ENCODE results near the gene BHLHA15.
A peak's percentile ranks its signal among the peaks of the same experiment; 100 is the strongest.

The BHLHA15 gene

DNA sequence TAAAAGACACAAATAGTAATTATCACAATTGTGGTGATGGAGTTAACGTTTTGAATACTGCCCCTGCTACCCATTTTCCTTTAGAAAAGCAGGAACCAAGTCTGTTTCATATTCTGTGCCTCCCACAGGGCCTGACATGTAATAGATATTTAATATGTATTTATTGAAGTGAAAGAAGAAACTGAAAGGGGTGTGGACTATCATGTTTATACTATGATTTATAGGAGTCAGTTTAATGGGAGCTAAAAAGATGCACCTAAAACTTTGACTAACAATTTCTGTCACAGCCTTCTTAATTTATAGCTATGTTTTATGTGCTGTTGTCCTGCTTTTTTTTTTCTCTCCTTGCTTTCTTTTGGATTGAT lies 24.1 kb upstream of the BHLHA15 start:
- DNase-seq (ENCODE audit: low read depth): no peak

DNA sequence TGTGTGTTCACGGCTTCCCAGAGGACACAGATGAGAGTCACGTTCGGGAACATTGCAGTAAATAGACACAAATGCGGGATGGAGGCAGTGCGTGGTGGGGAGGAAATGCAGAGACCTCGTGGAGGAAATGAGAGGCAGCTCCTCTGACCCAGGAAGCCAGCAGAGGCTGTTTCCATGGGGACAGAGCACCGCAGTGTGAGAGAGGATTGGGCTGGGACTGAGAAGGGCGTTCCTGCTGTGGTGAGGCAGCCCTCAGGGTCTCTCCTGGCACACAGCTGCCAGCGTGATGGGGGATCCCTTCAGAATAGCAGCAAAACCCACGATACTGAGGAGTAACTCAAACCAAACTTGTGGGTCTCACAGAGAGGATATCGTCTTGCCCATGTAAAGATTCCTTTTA lies 21.7 kb upstream of the BHLHA15 start:
- DNase-seq (ENCODE audit: low read depth): no peak

DNA sequence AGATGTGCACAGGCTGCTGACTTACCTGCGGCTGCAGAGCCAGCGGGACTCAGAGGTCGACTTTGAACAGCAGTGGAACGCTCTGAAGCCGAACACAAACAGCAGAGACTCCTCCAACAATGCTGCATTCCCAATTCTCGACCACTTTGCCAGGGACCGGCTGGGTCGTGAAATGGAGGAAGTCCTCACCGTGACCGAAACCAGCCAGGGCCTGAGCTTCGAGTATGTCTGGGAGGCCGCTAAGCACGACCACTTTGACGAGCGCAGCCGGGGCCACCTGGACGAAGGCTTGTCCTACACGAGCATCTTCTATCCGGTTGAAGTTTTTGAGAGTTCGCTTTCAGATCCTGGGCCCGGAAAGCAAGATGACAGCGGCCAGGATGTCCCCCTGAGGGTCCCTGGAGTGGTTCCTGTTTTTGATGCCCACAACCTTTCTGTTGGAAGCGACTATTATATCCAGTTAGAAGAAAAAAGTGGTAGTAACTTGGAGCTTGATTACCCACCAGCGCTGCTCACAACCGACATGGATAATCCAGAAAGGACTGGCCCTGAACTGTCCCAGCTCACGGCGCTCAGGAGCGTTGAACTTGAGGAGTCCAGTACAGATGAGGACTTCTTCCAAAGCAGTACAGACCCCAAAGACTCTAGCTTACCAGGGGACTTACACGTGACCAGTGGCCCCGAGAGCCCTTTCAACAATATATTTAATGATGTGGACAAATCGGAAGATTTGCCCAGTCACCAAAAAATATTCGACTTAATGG lies 19.4 kb upstream of the BHLHA15 start:
- DNase-seq (ENCODE audit: low read depth): no peak

DNA sequence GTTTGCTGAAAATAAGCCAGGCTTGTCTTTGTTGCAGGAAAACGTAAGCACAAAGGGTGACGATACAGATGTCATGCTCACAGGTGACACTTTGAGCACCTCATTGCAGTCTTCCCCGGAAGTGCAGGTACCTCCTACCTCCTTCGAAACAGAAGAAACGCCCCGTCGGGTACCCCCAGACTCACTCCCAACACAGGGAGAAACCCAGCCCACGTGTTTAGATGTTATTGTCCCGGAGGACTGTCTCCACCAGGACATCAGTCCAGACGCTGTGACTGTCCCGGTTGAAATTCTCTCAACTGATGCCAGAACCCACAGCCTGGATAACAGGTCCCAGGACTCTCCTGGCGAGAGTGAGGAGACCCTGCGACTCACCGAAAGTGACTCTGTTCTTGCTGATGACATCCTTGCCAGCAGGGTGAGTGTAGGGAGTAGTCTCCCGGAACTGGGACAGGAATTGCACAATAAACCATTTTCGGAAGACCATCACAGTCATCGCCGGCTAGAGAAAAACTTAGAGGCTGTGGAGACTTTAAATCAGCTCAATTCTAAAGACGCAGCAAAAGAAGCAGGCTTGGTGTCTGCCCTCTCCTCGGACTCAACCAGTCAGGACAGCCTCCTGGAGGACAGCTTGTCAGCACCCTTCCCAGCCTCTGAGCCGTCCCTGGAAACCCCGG lies 18.3 kb upstream of the BHLHA15 start:
- no peak for DNase-seq (ENCODE audit: low read depth)

DNA sequence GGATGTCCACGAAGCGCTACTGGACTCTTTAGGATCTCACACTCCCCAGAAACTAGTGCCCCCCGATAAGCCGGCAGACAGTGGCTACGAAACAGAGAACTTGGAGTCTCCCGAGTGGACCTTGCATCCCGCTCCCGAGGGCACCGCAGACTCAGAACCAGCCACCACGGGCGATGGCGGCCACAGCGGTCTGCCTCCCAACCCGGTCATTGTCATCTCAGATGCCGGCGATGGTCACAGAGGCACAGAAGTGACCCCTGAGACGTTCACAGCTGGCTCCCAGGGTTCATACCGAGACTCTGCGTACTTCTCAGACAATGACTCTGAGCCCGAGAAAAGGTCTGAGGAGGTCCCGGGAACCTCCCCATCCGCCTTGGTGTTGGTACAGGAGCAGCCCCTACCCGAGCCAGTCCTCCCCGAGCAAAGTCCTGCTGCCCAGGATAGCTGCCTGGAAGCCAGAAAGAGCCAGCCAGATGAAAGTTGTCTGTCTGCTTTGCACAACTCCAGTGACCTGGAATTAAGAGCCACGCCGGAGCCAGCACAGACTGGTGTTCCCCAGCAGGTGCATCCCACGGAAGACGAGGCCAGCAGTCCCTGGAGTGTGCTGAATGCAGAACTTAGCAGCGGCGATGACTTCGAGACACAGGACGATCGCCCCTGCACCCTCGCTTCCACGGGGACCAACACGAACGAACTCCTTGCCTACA lies 17.6 kb upstream of the BHLHA15 start:
- no peak for DNase-seq (ENCODE audit: low read depth)

DNA sequence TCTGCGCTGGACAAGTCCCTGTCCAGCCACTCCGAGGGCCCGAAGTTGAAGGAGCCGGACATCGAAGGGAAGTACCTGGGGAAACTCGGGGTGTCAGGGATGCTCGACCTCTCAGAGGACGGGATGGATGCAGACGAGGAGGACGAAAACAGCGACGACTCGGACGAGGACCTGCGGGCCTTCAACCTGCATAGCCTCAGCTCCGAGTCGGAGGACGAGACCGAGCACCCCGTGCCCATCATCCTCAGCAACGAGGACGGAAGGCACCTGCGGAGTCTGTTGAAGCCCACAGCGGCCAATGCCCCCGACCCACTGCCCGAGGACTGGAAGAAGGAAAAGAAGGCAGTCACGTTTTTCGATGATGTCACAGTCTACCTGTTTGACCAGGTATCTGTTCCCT lies 17.1 kb upstream of the BHLHA15 start:
- no peak for DNase-seq (ENCODE audit: low read depth)

DNA sequence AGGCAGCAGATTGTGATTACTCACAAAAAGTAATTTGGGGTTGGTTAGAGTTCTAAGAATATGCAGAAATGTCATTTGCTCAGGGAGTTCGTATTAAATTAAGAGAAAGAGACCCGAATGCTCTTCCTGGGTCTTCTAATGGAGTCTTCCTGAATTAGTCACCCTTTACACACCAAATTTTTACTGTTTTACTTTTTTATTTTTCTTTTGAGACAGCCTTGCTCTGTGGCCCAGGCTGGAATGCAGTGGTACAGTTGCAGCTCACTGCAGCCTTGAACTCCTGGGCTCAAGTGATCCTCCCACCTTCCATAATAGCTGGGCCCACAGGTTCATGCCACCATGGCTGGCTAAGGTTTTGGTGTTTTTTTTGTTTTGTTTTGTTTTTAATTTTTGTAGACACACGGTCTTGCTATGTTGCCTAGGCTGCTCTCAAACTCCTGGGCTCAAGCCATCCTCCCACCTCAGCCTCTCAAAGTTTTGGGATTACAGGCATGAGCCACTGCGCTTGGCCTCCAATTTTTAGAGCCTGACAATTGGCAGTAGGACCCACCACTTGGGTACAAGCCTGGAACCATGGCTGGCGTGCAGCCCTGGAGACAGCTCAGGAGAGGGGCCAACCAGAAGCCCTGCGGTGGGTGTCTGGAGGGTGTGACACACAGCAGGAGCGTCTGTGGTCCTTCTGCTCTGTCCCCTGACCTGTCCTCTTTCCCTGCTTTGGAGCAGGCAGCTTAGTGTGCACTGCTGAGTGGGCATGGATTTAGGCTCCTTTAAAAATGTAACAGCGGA lies 16.4 kb upstream of the BHLHA15 start:
- DNase-seq (ENCODE audit: low read depth): no peak

DNA sequence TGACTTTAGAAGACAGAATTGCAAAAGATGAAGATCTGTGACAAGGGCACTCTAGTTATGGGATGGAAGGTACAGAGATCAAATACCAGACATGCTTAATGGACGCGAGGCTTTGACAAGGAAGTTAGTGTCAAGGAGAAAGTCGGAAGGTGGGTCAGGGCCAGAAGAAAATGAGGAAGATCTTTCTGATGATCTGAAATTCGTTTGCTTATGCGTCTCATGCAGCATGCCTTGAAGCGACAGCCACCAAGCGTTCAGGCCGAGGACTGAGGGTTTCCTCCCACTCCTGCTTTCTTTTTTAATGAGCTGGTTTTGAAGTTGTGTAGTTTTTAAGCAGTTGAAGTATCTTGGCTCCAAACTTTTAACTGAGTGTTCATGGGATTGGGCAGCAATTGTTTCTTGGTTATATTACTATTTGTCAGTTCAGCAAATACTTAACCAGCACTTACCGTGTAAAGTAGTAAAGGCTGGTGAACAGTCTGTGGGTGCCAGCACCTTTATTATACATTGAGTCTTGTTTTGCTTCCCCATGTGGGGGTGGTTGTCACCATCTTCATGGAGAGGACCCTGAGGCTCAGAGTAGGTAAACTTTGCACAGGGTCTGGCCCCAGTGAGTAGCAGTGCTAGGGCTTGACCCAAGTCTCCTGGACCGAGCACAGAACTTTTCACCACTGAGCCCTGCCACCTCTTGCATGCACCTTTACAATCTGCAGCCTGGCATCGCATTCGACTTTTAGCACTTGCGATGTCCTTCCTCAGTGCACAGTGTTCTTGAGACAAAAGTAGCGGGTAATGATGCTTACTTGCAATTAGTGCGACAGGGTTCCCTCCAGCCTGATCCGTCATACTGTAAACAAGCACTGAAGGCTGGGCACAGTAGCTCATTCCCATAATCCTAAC lies 14.3 kb upstream of the BHLHA15 start:
- DNase-seq (ENCODE audit: low read depth): no peak

DNA sequence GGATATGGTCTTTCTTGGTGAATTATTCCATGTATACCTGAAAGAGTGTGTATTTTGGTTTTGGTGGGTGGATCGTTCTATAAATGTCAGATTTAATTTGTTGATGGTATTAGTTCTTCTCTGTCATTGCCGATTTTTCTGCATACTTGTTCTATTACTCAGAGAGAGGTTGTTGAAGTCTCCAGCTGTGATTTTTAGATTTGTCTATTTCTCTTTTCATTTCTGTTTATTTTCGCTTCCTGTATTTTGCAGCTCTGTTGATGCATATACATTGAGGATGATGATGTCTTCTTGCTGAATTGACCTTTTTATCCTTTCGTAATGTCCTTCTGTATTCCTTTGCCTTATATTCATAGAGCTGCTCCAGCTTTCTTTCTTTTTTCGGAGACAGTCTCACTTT lies 12.1 kb upstream of the BHLHA15 start:
- DNase-seq (ENCODE audit: low read depth): no peak

DNA sequence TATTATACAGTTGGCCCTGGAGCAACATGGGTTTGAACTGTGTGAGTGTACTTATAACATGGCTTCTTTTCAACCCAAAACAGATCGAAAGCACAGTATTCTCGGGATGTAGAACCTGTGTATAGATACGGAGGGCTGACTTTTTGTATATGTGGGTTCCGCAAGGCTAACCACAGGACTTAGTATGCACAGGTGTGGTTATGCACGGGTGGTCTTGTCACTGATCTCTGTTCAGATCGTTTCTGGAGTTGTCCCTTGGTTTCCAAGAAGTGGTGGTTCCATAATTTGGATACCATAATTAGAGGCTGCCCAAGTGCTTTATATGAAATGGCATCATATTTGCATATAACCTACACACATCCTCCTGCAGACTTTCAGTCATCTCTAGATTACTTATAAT lies 10.9 kb upstream of the BHLHA15 start:
- no peak for DNase-seq (ENCODE audit: low read depth)

DNA sequence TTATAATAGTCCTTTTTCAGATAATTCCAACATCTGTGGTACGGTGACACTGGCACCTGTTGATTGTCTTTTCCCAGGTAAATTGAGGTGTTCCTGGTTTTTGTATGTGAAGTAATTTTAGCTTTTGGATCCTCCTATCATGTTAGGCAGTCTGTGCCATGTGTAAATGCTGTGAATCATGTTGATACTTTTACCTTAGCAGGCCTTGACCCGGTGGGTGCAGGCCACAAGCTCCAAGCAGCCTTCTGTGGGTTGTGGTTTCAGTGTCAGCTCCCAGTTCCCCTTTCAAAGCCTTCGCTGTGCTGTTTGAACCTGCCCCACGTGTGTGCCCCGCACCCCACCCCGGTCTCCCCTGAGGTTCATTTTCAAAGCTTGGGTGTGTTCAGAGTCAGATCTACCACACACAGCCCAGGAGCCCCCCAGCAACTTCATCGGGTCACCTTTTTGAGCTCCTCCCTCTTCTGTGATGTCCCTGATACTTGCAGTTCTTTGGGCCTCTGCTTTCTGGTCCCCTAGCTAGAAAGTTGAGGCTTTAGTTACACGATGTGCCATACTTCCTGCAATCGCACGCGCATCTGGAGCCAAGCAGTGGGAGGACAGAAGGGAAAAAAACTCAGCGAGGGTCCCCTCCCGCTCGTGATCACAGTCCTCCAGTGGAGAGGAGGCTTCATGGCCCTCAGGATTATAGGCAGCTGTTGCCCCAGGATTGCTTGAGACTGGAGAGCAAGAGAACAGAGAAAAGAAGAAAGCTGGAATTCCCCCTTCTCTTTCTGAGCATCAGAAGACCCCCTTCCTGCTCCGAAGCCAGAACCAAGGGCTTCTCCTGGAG lies 8.7 kb upstream of the BHLHA15 start:
- DNase-seq (ENCODE audit: low read depth): peak; percentile 51

DNA sequence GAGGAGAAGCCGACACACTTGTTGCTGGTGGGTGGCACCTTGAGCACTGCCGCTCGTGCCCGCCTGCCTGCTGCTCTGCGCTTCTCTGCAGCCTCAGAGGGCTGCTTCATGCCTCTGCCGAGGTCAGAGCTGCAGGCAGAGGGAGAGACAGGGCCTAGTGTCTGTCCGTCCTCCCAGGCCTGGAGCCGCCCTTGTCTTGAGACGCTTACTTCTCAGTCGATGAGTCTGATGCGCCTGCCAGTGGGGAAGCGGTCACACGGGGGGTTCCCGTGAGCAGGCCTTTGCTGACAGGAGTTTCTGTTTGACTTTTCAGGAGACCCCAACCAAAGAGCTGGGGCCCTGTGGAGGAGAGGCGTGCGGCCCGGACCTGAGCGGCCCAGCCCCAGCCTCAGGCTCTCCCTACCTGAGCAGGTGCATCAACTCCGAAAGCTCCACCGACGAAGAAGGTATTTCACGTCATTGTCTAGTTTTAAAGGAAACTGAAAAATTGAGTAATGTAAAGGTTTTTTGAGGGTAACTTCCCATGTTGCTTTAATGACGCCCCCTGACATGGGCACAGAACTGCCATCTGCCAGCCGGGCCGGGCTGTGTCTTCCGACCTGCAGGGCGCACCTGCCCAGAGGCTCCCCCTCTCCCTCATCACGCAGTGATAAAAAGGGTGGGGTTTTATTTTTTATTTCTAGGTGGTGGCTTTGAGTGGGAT lies 7.8 kb upstream of the BHLHA15 start:
- DNase-seq (ENCODE audit: low read depth): no peak

DNA sequence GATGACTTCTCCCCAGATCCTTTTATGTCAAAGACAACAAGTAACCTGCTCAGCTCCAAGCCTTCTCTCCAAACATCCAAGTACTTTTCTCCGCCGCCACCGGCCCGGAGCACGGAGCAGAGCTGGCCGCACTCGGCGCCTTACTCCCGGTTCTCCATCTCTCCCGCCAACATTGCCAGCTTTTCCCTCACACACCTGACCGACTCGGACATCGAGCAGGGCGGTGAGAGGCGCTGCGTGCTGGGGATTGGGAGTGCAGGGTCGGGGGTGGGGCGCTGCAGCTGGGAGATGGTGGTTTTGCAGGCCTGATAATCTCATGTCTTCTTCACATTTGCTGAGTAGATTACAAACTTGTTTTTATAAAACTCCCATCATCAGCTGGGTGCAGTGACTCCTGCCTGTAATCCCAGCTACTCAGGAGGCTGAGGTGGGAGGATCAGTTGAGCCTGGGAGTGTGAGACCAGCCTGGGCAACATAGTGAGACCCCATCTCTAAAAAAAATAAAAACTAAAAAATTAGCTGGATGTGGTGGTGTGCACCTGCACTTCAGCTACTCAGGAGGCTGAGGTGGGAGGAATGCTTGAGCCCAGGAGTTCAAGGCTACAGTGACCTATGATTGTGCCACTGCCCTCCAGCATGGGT lies 7.2 kb upstream of the BHLHA15 start:
- no peak for DNase-seq (ENCODE audit: low read depth)

DNA sequence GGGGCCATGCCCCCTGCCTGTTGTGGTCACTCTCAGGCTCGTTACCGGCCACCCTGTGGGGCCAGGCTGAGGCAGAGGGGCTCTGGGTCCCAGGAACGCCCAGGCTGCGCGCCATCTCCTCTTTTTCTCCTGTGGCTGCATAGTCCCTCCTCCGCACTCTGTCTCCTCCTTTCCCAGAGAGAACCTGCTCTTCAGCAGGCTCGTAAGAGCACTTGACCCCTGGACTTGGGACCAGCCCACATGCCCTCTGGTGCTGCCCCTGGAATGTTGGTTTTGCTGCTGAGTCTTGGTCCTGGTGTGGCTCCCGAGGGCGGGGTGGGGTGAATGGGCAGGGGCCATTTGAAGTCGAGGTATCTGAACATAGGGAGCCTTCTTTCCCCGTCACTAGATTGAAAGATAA lies 6.6 kb upstream of the BHLHA15 start:
- DNase-seq (ENCODE audit: low read depth): no peak

DNA sequence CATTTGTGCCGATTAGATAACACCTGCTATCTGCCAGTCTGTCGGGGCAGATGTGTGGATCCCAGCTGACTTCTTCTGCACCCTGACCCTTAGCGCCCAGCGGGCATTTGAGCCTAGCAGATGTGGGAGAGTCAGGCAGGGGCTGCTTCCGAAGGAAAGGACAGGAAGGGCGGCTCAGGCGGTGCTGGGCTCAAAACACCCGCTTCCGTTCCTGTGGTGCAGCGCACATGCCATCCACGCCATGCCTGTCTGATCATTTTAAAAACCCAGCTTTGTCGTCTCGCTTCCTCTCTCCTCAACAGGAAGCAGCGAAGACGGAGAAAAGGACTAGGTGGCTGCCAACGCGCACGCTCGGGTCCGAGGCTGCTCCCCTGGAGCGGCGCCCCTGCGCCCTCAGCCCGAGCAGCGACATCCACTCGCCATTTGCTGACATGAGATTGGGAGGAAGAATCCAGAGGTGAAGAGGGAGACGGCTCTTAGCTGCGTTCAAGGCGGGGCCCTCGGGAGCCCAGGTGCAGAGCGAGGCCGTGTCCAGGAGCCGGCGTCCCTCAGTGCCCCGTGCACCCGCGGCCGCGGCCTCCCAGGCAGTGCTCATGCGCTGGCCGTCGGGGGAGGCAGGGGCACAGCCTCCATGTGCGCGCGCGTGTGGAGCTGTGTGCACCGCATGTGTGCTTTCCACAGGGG lies 5.9 kb upstream of the BHLHA15 start:
- no peak for DNase-seq (ENCODE audit: low read depth)

DNA sequence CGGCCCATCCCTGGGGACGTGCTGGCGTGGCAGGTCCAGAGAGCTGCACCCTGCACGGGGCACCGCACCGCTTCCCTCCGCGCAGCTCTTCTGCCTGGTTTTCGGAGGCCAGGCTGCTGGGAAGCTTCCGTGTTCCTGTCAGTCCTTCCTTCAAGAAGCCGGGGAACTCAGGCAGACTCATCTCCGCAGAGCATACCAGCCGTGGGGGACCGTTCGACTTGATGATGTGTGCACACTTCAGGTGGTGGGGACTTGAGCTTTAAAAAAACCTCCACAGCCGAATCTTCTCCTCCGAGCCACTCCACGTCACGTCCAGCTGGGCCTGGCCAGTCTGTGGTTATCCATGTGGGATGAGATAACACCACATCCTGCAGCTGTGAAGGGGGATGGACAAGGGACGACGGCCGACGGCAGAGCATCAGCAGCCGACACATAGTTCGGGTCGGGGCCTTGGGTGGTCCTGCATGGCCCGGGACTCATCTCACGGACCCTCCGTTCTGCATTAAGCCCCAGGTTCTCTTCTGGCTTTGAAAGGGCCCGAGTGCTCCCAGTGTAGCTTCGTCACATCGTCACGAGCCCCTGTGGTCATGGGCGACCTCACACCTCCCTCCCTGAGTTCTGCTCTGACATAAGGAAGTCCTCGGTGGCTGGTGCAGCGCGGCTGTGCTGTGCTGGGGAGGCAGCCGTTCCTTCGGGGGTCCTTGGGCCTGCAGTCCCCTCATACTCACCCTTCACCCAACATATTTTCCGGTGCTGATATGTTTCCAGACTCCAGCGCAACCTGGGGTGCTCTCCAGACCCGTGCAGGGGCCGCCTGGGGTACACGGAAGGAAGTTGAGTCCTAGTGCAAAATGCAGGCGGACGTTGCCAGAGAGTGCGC lies 4.5 kb upstream of the BHLHA15 start:
- no peak for DNase-seq (ENCODE audit: low read depth)

DNA sequence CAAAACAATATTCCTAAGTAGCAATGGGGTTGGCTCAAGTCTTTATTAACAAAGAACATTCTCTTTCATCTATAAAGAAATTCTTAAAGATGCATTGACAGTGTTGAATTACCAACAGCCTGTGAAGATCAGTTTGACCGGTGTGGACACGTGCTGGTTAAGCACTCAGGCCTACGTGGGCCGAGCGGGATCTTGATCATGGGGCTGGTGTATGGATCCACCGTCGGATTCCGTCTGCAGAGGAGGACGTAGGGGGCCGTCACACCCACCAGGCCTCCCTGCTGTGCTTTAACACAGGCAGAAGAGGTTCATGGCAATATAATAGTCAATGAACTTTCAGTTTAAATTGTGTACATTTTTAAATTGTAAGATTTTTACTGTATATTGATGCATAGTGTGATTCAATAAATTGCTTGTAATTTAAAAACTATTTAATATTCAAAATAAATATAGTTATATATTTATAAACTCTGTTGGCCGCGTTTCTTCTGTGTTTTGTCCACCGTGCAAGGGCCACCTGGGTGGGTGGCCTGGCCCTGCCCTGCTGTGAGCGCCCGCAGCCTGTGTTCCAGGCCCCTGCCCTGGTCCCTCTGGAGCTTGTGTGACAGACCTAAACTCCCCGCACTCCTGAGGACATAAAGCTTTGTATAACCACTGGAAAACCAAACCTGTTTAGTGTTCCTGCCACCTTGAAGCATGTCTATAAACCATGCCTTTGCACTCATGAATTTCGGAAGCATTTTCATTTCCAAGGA lies 1.9 kb upstream of the BHLHA15 start:
- no peak for DNase-seq (ENCODE audit: low read depth)
